ENCODE results near the gene EXOC3L4.

DNA sequence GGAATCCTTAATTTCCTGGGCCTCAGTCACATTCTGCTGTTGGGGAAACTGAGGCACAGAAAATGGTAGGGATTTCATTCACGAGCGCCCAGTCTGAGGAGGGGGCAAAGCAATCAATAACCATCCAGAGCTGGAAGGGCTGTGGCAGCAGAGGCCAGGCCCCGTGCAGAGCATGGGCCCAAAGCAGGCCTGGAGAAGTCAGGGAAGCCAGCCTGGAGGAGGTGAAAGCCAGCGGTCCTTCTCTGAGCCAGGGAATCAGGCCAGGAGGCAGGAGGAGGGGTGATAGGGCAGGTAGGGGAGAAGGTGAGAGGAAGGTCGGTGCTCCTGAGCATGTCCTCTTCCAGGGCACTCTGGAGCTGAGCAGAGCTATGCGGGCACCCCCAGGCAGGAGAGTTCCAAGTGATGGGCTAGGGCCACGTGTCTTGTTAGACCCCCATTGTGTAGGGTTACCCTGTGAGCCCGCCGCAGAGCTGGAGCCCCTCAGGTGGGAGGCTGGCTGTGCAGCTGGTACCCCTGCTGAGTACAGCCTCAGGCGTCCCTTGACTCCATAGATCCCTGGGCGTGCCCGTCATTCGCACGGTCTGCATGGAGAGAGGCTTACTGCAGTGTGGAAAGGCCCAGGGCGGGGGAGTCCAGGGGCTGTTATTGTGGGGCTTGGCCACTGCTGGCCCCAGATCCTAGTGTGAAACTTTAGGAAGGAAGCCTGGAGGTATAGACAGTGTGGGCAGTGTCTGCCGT is 33.5 kb downstream of the EXOC3L4 start:
- TF ChIP-seq, protein P1, sequence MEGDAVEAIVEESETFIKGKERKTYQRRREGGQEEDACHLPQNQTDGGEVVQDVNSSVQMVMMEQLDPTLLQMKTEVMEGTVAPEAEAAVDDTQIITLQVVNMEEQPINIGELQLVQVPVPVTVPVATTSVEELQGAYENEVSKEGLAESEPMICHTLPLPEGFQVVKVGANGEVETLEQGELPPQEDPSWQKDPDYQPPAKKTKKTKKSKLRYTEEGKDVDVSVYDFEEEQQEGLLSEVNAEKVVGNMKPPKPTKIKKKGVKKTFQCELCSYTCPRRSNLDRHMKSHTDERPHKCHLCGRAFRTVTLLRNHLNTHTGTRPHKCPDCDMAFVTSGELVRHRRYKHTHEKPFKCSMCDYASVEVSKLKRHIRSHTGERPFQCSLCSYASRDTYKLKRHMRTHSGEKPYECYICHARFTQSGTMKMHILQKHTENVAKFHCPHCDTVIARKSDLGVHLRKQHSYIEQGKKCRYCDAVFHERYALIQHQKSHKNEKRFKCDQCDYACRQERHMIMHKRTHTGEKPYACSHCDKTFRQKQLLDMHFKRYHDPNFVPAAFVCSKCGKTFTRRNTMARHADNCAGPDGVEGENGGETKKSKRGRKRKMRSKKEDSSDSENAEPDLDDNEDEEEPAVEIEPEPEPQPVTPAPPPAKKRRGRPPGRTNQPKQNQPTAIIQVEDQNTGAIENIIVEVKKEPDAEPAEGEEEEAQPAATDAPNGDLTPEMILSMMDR (conservative IDR thresholded peaks at IDR 0.05), result no peak
- no peak for TF ChIP-seq EZH2 (IDR thresholded peaks at IDR 0.05; ENCODE audit: low read depth)
